ENCODE results near the gene ACER3.

Gene ACER3

GRCh38 chr11:76910620-76911414, 50.1 kb downstream of the ACER3 start:
- no peak overlapping the region for H3K9ac ChIP-seq
- H3K9me3 ChIP-seq (replicated peaks in 1 of 11) = peaks cover 22 to 35% (median 27%) of the 10 kb centered on the region in 11 experiments
- peaks cover 8 to 26% (median 20%) of the 10 kb centered on the region in 11 experiments; a peak in 16 of 22 replicates for H3K36me3 ChIP-seq
- no peak overlapping the region for H3K4me3 ChIP-seq
- H3K27me3 ChIP-seq = no peaks in the 10 kb centered on the region
- no peaks in the 10 kb centered on the region; a peak in 1 of 22 replicates for H4K20me1 ChIP-seq
- no peak overlapping the region for H3K27ac ChIP-seq
- TF ChIP-seq Cebpa-rat (IDR thresholded peaks at IDR 0.05) = peak in 3 of 11 experiments; percentile 19 to 46 (median 37); a peak in 3 of 22 replicates
- no peaks in the 10 kb centered on the region for H3K4me1 ChIP-seq
- H3K4me2 ChIP-seq = no peak overlapping the region

- Histone ChIP-seq H3K4me2 (no peak overlapping the region), H3K4me3 (no peak overlapping the region), H3K4me1 (no peaks in the 10 kb centered on the region), H4K20me1 (peaks cover 0 to 2% (median 0%) of the 10 kb centered on the region in 11 experiments; a peak in 1 of 22 replicates), H3K9me3 (replicated peaks in 1 of 11) (peaks cover 16 to 29% (median 21%) of the 10 kb centered on the region in 11 experiments), H3K36me3 (peaks cover 4 to 20% (median 14%) of the 10 kb centered on the region in 11 experiments; a peak in 15 of 22 replicates), H3K27ac (no peak overlapping the region), H3K9ac (no peak overlapping the region), H3K27me3 (no peaks in the 10 kb centered on the region)
- TF ChIP-seq Cebpa-rat (IDR thresholded peaks at IDR 0.05) = no peak
Measured at GRCh38 chr11:76911415-76911808, 50.7 kb downstream of the ACER3 start.

GRCh38 chr11:76916712-76917111, 56.0 kb downstream of the ACER3 start:
- Histone ChIP-seq H3K9me3 (replicated peaks in 1 of 11) (no peaks in the 10 kb centered on the region), H3K4me3 (no peak overlapping the region), H3K9ac (no peak overlapping the region), H3K36me3 (no peaks in the 10 kb centered on the region; a peak in 1 of 22 replicates), H3K4me1 (peaks cover 0 to 19% (median 4%) of the 10 kb centered on the region in 10 experiments; a peak in 11 of 20 replicates), H3K27ac (no peak overlapping the region), H3K27me3 (no peaks in the 10 kb centered on the region), H4K20me1 (peaks cover 0 to 13% (median 0%) of the 10 kb centered on the region in 11 experiments; a peak in 4 of 22 replicates), H3K4me2 (no peak overlapping the region)
- no peak for TF ChIP-seq Cebpa-rat (IDR thresholded peaks at IDR 0.05)

GRCh38 chr11:76918941-76919386, 58.2 kb downstream of the ACER3 start:
- H3K4me3 ChIP-seq = no peak overlapping the region
- H3K4me1 ChIP-seq = peaks cover 0 to 19% (median 4%) of the 10 kb centered on the region in 10 experiments; a peak in 11 of 20 replicates
- H3K27me3 ChIP-seq = no peaks in the 10 kb centered on the region
- H3K4me2 ChIP-seq = peak overlapping the region in 2 of 11 experiments; percentile 28 to 55; a peak in 2 of 22 replicates
- no peaks in the 10 kb centered on the region for H3K36me3 ChIP-seq
- no peak overlapping the region for H3K9ac ChIP-seq
- no peak overlapping the region for H3K27ac ChIP-seq
- no peak for TF ChIP-seq Cebpa-rat (IDR thresholded peaks at IDR 0.05)
- no peaks in the 10 kb centered on the region for H3K9me3 ChIP-seq (replicated peaks in 1 of 11)
- H4K20me1 ChIP-seq = peaks cover 0 to 13% (median 0%) of the 10 kb centered on the region in 11 experiments; a peak in 6 of 22 replicates

- no peaks in the 10 kb centered on the region for H3K36me3 ChIP-seq
- H3K9ac ChIP-seq = no peak overlapping the region
- H3K27ac ChIP-seq = no peak overlapping the region
- TF ChIP-seq Cebpa-rat (IDR thresholded peaks at IDR 0.05) = no peak
- peaks cover 0 to 13% (median 0%) of the 10 kb centered on the region in 11 experiments; a peak in 6 of 22 replicates for H4K20me1 ChIP-seq
- no peak overlapping the region; a peak in 2 of 22 replicates for H3K4me2 ChIP-seq
- no peak overlapping the region for H3K4me3 ChIP-seq
- peaks cover 0 to 19% (median 4%) of the 10 kb centered on the region in 10 experiments; a peak in 11 of 20 replicates for H3K4me1 ChIP-seq
- no peaks in the 10 kb centered on the region for H3K9me3 ChIP-seq (replicated peaks in 1 of 11)
- no peaks in the 10 kb centered on the region for H3K27me3 ChIP-seq
Measured at GRCh38 chr11:76919467-76919866, 58.7 kb downstream of the ACER3 start.

- Histone ChIP-seq H3K4me2 (peak overlapping the region; percentile 25 to 76 (median 56); a peak in 21 of 22 replicates), H3K36me3 (no peaks in the 10 kb centered on the region), H3K27ac (no peak overlapping the region), H3K27me3 (no peaks in the 10 kb centered on the region), H4K20me1 (peaks cover 0 to 13% (median 0%) of the 10 kb centered on the region in 11 experiments; a peak in 6 of 22 replicates), H3K4me3 (no peak overlapping the region), H3K9ac (no peak overlapping the region), H3K4me1 (peaks cover 0 to 19% (median 4%) of the 10 kb centered on the region in 10 experiments; a peak in 11 of 20 replicates), H3K9me3 (replicated peaks in 1 of 11) (no peaks in the 10 kb centered on the region)
- no peak for TF ChIP-seq Cebpa-rat (IDR thresholded peaks at IDR 0.05)
Measured at GRCh38 chr11:76919887-76920746, 59.4 kb downstream of the ACER3 start.

- H4K20me1 ChIP-seq = peaks cover 0 to 16% (median 0%) of the 10 kb centered on the region in 11 experiments; a peak in 6 of 22 replicates
Measured at GRCh38 chr11:76927160-76927559, 66.4 kb downstream of the ACER3 start.

GRCh38 chr11:76935042-76935441, 74.3 kb downstream of the ACER3 start:
- H3K4me3 ChIP-seq = no peak overlapping the region
- H3K36me3 ChIP-seq = peaks cover 23 to 55% (median 35%) of the 10 kb centered on the region in 11 experiments; a peak in 21 of 22 replicates
- no peaks in the 10 kb centered on the region for H3K4me1 ChIP-seq
- H3K9me3 ChIP-seq (replicated peaks in 1 of 11) = peaks cover 29 to 40% (median 34%) of the 10 kb centered on the region in 11 experiments
- no peak for TF ChIP-seq Cebpa-rat (IDR thresholded peaks at IDR 0.05)
- no peaks in the 10 kb centered on the region for H3K27me3 ChIP-seq
- H3K4me2 ChIP-seq = no peak overlapping the region
- H4K20me1 ChIP-seq = peaks cover 0 to 6% (median 0%) of the 10 kb centered on the region in 11 experiments; a peak in 1 of 22 replicates
- H3K27ac ChIP-seq = no peak overlapping the region
- H3K9ac ChIP-seq = no peak overlapping the region

More at GRCh38 chr11:76927160-76927559, 66.4 kb downstream of the ACER3 start:
- Histone ChIP-seq H3K4me3 (no peak overlapping the region), H3K9me3 (replicated peaks in 1 of 11) (peaks cover 4 to 5% (median 5%) of the 10 kb centered on the region in 11 experiments; a peak in 16 of 22 replicates), H3K36me3 (peaks cover 4 to 15% (median 5%) of the 10 kb centered on the region in 11 experiments; a peak in 20 of 22 replicates), H3K4me1 (no peaks in the 10 kb centered on the region), H3K27me3 (no peaks in the 10 kb centered on the region), H3K9ac (no peak overlapping the region), H3K4me2 (no peak overlapping the region), H3K27ac (no peak overlapping the region)
- TF ChIP-seq Cebpa-rat (IDR thresholded peaks at IDR 0.05) = no peak
